K562 (cell line): ENCODE results near the gene SH3BGRL3. TPM values are rescaled to one million over a fixed set of nuclear protein-coding genes. Genes with fewer than 3 reads are reported as not detected.
A peak's percentile ranks its signal among the peaks of the same experiment; 100 is the strongest.

ENCODE experiments used
- ATAC-seq: fragments of 200-7000 bp; cut with Tn5 transposase; 3 replicates; pipeline ENCODE4 v1.9.1; 2020; ENCODE audit warnings: moderate library complexity
- BruUV-seq: library from RNA; stranded (reverse); fragments of 400-500 nt; replicated peaks from 2 replicates; lab custom pipeline; 2021; lab: Mats Ljungman, UMichigan
- CTCF ChIA-PET: fragments of 300-600 bp; formaldehyde crosslinking; extraction: SDS; loops from one replicate; lab custom pipeline; 2021; ENCODE audit warnings: low intra/inter-chr PET ratio; lab: Yijun Ruan, JAX
- POLR2A ChIA-PET: fragments of 300-600, 350-650 bp; sonication (Branson Sonifier 250); formaldehyde crosslinking; extraction: SDS; loops from one replicate; lab custom pipeline; 2021; ENCODE audit warnings: antibody characterized with exemption, inconsistent platforms; lab: Yijun Ruan, JAX
- DNase-seq, 4 experiments: peaks; one replicate each; pipeline versions ENCODE4 v3.0.0 to v3.0.0-alpha.2; 2011 to 2018; ENCODE audit warnings: low spot score in 3 of 4, mixed read lengths in 3 of 4; ENCODE audit errors: extremely low read depth in 1 of 4
- FAIRE-seq: peaks from 2 replicates; lab custom pipeline; 2011; peaks lifted over from hg19 to GRCh38; lab: Jason Lieb, UNC
- H2AFZ ChIP-seq: 2 replicates; pipeline ENCODE4 v1.6.0; 2011; ENCODE audit warnings: low read depth, low read length, control low read depth, inconsistent platforms
- H3K27ac ChIP-seq: fragments of 200-600 bp; 3 replicates; pipeline ENCODE4 v1.8.0; 2011; ENCODE audit warnings: low read depth, mild to moderate bottlenecking, control low read depth, inconsistent platforms, low read length, moderate library complexity, mixed read lengths; ENCODE audit errors: extremely low read depth
- H3K27me3 ChIP-seq, 2 experiments: fragments of 300-600 bp in 1 of 2; 2 replicates in 1 of 2; 3 replicates in 1 of 2; pipeline versions ENCODE4 v1.6.0 to v1.8.0; 2011; ENCODE audit warnings: inconsistent platforms in 2 of 2, low read length in 2 of 2, mild to moderate bottlenecking in 1 of 2, mixed read lengths in 1 of 2, moderate library complexity in 1 of 2; ENCODE audit not compliant: control insufficient read depth in 2 of 2, insufficient read depth in 2 of 2
- H3K36me3 ChIP-seq: fragments of 300-600 bp; 3 replicates; pipeline ENCODE4 v1.8.0; 2011; ENCODE audit warnings: mild to moderate bottlenecking, low read length, inconsistent platforms; ENCODE audit not compliant: control insufficient read depth, insufficient read depth
- H3K4me1 ChIP-seq, 2 experiments: fragments of 200-600 bp in 1 of 2; replicated peaks in 1 of 2; 2 replicates in 1 of 2; 3 replicates in 1 of 2; pipeline versions ENCODE4 v1.5.1 to v1.8.0; 2011; ENCODE audit warnings: inconsistent platforms in 2 of 2, low read length in 2 of 2, mild to moderate bottlenecking in 1 of 2, mixed read lengths in 1 of 2, moderate library complexity in 1 of 2; ENCODE audit not compliant: control insufficient read depth in 2 of 2, insufficient read depth in 2 of 2
- H3K4me2 ChIP-seq: 2 replicates; pipeline ENCODE4 v1.6.1; 2011; ENCODE audit warnings: low read length, control low read depth, inconsistent platforms, mixed read lengths; ENCODE audit not compliant: insufficient read depth
- H3K4me3 ChIP-seq: fragments of 200-600 bp; sonication (generic), shearing (Covaris generic); 2 replicates; pipeline ENCODE4 v1.5.1; 2016; ENCODE audit warnings: control low read depth, inconsistent platforms
- H3K79me2 ChIP-seq: fragments of 200-600 bp; 3 replicates; pipeline ENCODE4 v1.8.0; 2011; ENCODE audit warnings: low read length, inconsistent platforms; ENCODE audit not compliant: control insufficient read depth, insufficient read depth
- H3K9ac ChIP-seq, 2 experiments: 2 replicates each; pipeline versions ENCODE4 v1.6.0 to v1.6.1; 2011; ENCODE audit warnings: low read depth in 2 of 2, low read length in 2 of 2, control low read depth in 1 of 2, inconsistent platforms in 1 of 2, mild to moderate bottlenecking in 1 of 2, mixed read lengths in 1 of 2; ENCODE audit not compliant: insufficient read depth in 1 of 2
- H3K9me1 ChIP-seq: one replicate; pipeline ENCODE4 v1.6.0; 2011; ENCODE audit warnings: inconsistent platforms, mild to moderate bottlenecking, low read length, moderate library complexity; ENCODE audit not compliant: control insufficient read depth, insufficient read depth
- H3K9me3 ChIP-seq: replicated peaks from 2 replicates; pipeline ENCODE4 v1.5.1; 2011; ENCODE audit warnings: low read depth, low read length, inconsistent platforms; ENCODE audit not compliant: control insufficient read depth, insufficient read depth
- H4K20me1 ChIP-seq: replicated peaks from 2 replicates; pipeline ENCODE4 v1.6.1; 2011; ENCODE audit warnings: low read length, inconsistent platforms, mixed read lengths; ENCODE audit not compliant: control insufficient read depth, insufficient read depth
- BRD4 ChIP-seq: fragments of 200-600 bp; sonication (generic); IDR thresholded peaks from 2 replicates; pipeline ENCODE4 v1.6.1; 2017; ENCODE audit warnings: inconsistent platforms
- JUNB ChIP-seq: fragments of 450-650 bp; formaldehyde crosslinking; conservative IDR thresholded peaks from 2 replicates; pipeline ENCODE4 v1.4.0; 2020; ENCODE audit warnings: mild to moderate bottlenecking
- MBD2 ChIP-seq: sonication (generic); IDR thresholded peaks from 2 replicates; pipeline ENCODE4 v1.6.1; 2016; ENCODE audit warnings: low read depth, borderline replicate concordance
- NONO ChIP-seq, 2 experiments: fragments of 200-400 bp in 1 of 2; fragments of 450-650 bp in 1 of 2; formaldehyde crosslinking in 1 of 2; IDR thresholded peaks; 2 replicates each; pipeline ENCODE4 v1.6.1; 2017; ENCODE audit warnings: low read depth in 2 of 2, mild to moderate bottlenecking in 2 of 2, moderate library complexity in 2 of 2, low read length in 1 of 2
- POLR3A ChIP-seq: IDR thresholded peaks from 2 replicates; pipeline ENCODE4 v1.6.1; 2011; ENCODE audit warnings: borderline replicate concordance, mild to moderate bottlenecking, moderate library complexity; ENCODE audit not compliant: insufficient read length, insufficient read depth; ENCODE audit errors: extremely low read depth
- POLR3G ChIP-seq: IDR thresholded peaks from 2 replicates; pipeline ENCODE4 v1.6.1; 2011; ENCODE audit not compliant: insufficient read length, insufficient replicate concordance; ENCODE audit errors: extremely low read depth
- RBM22 ChIP-seq: fragments of 200-400 bp; formaldehyde crosslinking; IDR thresholded peaks from 2 replicates; pipeline ENCODE4 v1.6.1; 2018; ENCODE audit warnings: low read length, low read depth; ENCODE audit not compliant: poor library complexity, severe bottlenecking
- TSC22D4 ChIP-seq: fragments of 450-650 bp; IDR thresholded peaks from 2 replicates; pipeline ENCODE4 v1.6.1; 2016; ENCODE audit warnings: missing genetic modification characterization, missing biosample characterization, control low read depth
- ZKSCAN3 ChIP-seq: fragments of 250-450 bp; sonication (Bioruptor Pico); IDR thresholded peaks from 2 replicates; pipeline ENCODE4 v1.4.0; 2020
- ZNF655 ChIP-seq: fragments of 250-450 bp; sonication (Bioruptor Pico); IDR thresholded peaks from 2 replicates; pipeline ENCODE4 v1.5.0; 2021
- WGBS: fragments of 100-300 bp; shearing (Covaris generic); methylation state at CpG from one replicate; pipeline ENCODE4 v1.1.6; 2016; ENCODE audit warnings: low coverage, mixed read lengths; ENCODE audit not compliant: insufficient coverage; ENCODE audit errors: missing lambda C conversion rate; 5-methylcytosine and 5-hydroxymethylcytosine counted together
- in situ Hi-C: fragments of 300-500 bp; cut with MboI; formaldehyde crosslinking; loops from 4 replicates; pipeline ENCODE4 v1.15.0; 2018; ENCODE audit warnings: inconsistent platforms, mixed read lengths
- intact Hi-C: fragments of 100-400 bp; cut with micrococcal nuclease; formaldehyde crosslinking; loops from 2 replicates; pipeline ENCODE4 v1.14.2; 2022
- polyA plus RNA-seq, 8 experiments: library from polyadenylated mRNA; depleted of rRNA in 4 of 8; stranded (reverse) in 5 of 8; unstranded in 3 of 8; fragments of >200 nt; fragmentation: Nextera tagmentation in 2 of 8; fragmentation: Illumina TruSeq in 1 of 8; extraction: Ambion mirVana in 2 of 8; extraction: Trizol in 1 of 8; gene quantifications; 2 replicates each; pipeline versions ENCODE4 v1.2.1 to v1.2.3, GENCODE V29; 2011 to 2014; ENCODE audit warnings: inconsistent platforms in 1 of 8, missing spikeins in 1 of 8
- total RNA-seq, 7 experiments: library from RNA; depleted of rRNA in 6 of 7; stranded (reverse); fragments of >200 nt in 6 of 7; fragmentation: Illumina TruSeq in 2 of 7; extraction: Trizol in 2 of 7; gene quantifications; 2 replicates each; pipeline versions ENCODE4 v1.2.1 to v1.2.3, GENCODE V29; 2011 to 2021; ENCODE audit warnings: low replicate concordance in 1 of 7
- TF ChIP-seq, protein P1 (sequence below): sonication (generic); formaldehyde crosslinking; IDR thresholded peaks from 2 replicates; pipeline ENCODE4 v1.9.0; 2022; ENCODE audit warnings: mild to moderate bottlenecking, missing genetic modification reagents
- TF ChIP-seq, protein P2 (sequence below): IDR thresholded peaks from 2 replicates; pipeline ENCODE4 v1.6.1; 2016; ENCODE audit warnings: missing genetic modification characterization, missing compliant biosample characterization

The SH3BGRL3 gene
- total and polyA plus RNA-seq, 9 of the 15 experiments (the other 6 are each of a cell fraction or from before 2014, with no cell fraction given) = 30.3 to 140 (median 54.2) TPM

DNA sequence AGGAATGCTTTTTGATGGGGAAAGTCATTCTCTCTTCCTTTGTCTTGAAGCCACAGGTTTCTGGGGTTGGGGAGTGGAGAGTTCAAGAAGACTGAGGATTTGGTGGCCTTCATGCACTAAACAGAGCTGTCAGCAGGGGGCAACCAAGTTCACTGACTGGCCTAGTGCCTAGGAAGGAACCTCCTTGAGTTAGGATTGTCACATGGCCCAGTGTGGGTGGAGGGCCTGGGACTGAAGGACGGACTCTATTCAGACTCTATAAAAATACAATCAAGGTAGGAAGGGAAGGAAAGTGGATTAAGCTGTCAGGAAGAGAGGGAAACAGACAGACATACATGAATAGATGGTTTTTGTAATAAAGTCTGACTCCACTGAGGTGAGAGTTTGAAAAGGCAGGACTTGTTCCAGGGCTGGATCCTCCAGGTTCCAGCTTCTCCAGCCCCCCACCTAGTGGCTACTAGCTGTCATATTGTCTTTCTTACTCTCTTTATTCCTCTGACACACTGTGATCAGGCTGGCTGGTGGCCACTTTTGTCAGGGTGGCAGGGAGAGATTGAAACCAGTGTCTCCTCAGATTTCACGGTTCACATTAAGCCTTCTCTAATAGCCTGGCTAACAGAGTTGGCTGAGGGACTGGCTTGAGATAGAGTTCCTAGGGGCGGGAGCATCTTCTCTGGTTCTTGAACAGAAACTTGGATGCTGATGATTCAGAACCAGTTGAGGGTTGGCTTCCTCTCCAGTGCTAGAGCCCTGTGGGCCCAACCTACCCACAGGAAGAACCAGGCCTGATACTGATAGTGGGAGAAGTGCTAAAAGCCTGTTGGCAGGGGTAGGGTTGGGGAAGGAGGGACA lies 4.1 kb upstream of the SH3BGRL3 start (continued):
- TF ChIP-seq JUNB (CRISPR knock-in tag) (no peak; the same call in 1 of the 2 replicates), POLR3G (no peak), POLR3A (no peak), TSC22D4 (tag) (no peak), MBD2 (no peak; the same call in 1 of the 2 replicates), RBM22 (no peak)

GRCh38 chr1:26276432-26276838 lies 3.5 kb upstream of the SH3BGRL3 start:
- CTCF ChIA-PET = interaction anchor here (0.9 to 3.2 kb wide), 7 partner anchors 8 to 171 kb away, joined by 3 to 31 read pairs (median 11); no protein-coding TSS in a partner anchor
- WGBS = 81% methylated on average over 2 of the region's 2 CpGs
- in situ Hi-C loops = loop anchor here (5.0 kb wide), 1 partner anchor 116 kb away; no protein-coding TSS in a partner anchor
- ATAC-seq = 0 out of 3 replicates have a peak, but pooled peaks have one; percentile 3
- no peak for DNase-seq
- no TSS peak for BruUV-seq
- no peak for FAIRE-seq
- intact Hi-C loops = no loop called here
- POLR2A ChIA-PET = interaction anchor here (0.6 to 3.6 kb wide), 11 partner anchors 7 to 247 kb away, joined by 3 to 9 read pairs (median 4); partner anchors contain the start of genes CD52, CEP85 and DHDDS
- peaks cover 48 to 64% of the 10 kb centered on the region in 2 experiments for H3K4me1 ChIP-seq
- H3K27me3 ChIP-seq = no peaks in the 10 kb centered on the region
- no peak overlapping the region for H2AFZ ChIP-seq
- H3K36me3 ChIP-seq = peaks cover 84% of the 10 kb centered on the region
- peak overlapping the region; percentile 81; the same call in 2 of the 3 replicates for H3K27ac ChIP-seq
- no peak overlapping the region for H3K4me2 ChIP-seq
- H4K20me1 ChIP-seq = peaks cover 4% of the 10 kb centered on the region; the same call in 1 of the 2 replicates
- peak overlapping the region; percentile 39 to 77; a peak in 2 of 4 replicates for H3K9ac ChIP-seq
- peaks cover 5% of the 10 kb centered on the region for H3K9me1 ChIP-seq
- H3K4me3 ChIP-seq = no peak overlapping the region
- peaks cover 21% of the 10 kb centered on the region; the same call in 2 of the 3 replicates for H3K79me2 ChIP-seq
- H3K9me3 ChIP-seq = no peaks in the 10 kb centered on the region
- TF ChIP-seq NONO (IDR thresholded peaks at IDR 0.05; ENCODE audit: low read depth in 2 of 2, low read length in 1 of 2) (no peak), BRD4 (no peak), ZNF655 (CRISPR knock-in tag) (no peak), ZKSCAN3 (CRISPR knock-in tag) (no peak)
- TF ChIP-seq, protein P1, sequence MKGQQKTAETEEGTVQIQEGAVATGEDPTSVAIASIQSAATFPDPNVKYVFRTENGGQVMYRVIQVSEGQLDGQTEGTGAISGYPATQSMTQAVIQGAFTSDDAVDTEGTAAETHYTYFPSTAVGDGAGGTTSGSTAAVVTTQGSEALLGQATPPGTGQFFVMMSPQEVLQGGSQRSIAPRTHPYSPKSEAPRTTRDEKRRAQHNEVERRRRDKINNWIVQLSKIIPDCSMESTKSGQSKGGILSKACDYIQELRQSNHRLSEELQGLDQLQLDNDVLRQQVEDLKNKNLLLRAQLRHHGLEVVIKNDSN = peak; percentile 23; the same call in 1 of the 2 replicates
- TF ChIP-seq, protein P2, sequence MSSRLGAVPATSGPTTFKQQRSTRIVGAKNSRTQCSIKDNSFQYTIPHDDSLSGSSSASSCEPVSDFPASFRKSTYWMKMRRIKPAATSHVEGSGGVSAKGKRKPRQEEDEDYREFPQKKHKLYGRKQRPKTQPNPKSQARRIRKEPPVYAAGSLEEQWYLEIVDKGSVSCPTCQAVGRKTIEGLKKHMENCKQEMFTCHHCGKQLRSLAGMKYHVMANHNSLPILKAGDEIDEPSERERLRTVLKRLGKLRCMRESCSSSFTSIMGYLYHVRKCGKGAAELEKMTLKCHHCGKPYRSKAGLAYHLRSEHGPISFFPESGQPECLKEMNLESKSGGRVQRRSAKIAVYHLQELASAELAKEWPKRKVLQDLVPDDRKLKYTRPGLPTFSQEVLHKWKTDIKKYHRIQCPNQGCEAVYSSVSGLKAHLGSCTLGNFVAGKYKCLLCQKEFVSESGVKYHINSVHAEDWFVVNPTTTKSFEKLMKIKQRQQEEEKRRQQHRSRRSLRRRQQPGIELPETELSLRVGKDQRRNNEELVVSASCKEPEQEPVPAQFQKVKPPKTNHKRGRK (tag) = no peak
